Urinary bladder (tissue), 4 donors: ENCODE results near the gene ATPAF1. TPM values are rescaled to one million over a fixed set of nuclear protein-coding genes. Genes with fewer than 3 reads are reported as not detected.

Experiments used
- DNase-seq: peaks from one replicate; pipeline ENCODE4 v3.0.0-alpha.2; 2015; ENCODE audit errors: extremely low spot score
- H3K27ac ChIP-seq: one replicate; pipeline ENCODE4 v1.5.1; 2013; ENCODE audit warnings: low read depth, mild to moderate bottlenecking, moderate library complexity
- H3K36me3 ChIP-seq: one replicate; pipeline ENCODE4 v1.6.1; 2013; ENCODE audit warnings: mild to moderate bottlenecking, moderate library complexity; ENCODE audit not compliant: insufficient read depth
- H3K4me1 ChIP-seq: one replicate; pipeline ENCODE4 v1.6.1; 2013; ENCODE audit warnings: mild to moderate bottlenecking, moderate library complexity; ENCODE audit not compliant: insufficient read depth
- H3K4me3 ChIP-seq: one replicate; pipeline ENCODE4 v1.5.1; 2013; ENCODE audit warnings: low read depth, low read length
- WGBS: extraction: QIAGEN DNeasy Blood & Tissue Kit; methylation state at CpG from one replicate; pipeline ENCODE4 v1.1.7; 2013; 5-methylcytosine and 5-hydroxymethylcytosine counted together
- polyA plus RNA-seq: library from polyadenylated mRNA; stranded (reverse); fragments of 200-250 nt; gene quantifications from one replicate; pipeline ENCODE4 v1.2.3, GENCODE V29; 2013
- total RNA-seq: library from RNA; depleted of rRNA; stranded (reverse); fragments of >200 nt; gene quantifications from one replicate; pipeline ENCODE4 v1.2.3, GENCODE V29; 2014
- donor health status: healthy with polysubstance abuse.
- donor health status: healthy.

ATPAF1 gene
- total and polyA plus RNA-seq, 2 donors: 33.3 to 36.3 TPM

DNA sequence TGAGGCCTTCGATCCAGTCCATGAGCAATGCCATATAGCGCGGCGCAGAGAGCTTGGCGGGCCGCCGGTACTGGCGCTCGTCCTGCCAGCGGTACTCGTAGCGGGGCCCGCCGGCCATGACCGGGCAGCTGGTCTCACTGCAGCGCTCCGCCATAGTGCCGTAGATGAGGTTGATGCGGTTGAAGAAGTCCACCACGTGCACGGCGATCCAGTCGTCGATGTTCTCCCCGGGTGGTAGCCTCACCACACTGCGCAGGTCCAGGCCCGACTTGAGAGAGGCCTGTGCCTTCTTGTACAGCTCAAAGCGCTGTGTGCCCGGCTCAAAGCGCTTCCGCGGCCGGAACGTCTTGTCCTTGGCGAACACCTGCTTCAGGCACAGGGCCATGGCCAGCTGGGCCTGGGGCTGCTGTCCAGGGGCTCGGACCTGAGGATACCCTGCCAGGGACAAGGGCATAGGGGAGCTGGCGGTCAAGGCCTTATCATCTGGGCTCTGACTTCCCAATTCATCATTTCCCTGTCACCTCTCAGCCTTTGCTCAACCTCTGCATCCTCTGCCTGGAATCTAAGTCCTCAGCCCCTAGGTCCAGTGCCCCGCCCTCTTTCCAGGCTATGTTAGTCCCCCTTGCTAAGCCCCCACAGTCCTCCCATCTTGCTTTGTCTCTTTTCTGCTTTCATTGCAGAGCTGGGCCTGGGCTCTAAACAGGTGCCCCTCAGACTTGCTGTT lies 55.1 kb downstream of the ATPAF1 start:
- 90% methylated on average over 38 of the region's 38 CpGs for WGBS
- Histone ChIP-seq H3K4me1 (no peaks in the 10 kb centered on the region), H3K27ac (peak overlapping the region; percentile 1), H3K4me3 (no peak overlapping the region), H3K36me3 (no peaks in the 10 kb centered on the region)
- no peak for DNase-seq

DNA sequence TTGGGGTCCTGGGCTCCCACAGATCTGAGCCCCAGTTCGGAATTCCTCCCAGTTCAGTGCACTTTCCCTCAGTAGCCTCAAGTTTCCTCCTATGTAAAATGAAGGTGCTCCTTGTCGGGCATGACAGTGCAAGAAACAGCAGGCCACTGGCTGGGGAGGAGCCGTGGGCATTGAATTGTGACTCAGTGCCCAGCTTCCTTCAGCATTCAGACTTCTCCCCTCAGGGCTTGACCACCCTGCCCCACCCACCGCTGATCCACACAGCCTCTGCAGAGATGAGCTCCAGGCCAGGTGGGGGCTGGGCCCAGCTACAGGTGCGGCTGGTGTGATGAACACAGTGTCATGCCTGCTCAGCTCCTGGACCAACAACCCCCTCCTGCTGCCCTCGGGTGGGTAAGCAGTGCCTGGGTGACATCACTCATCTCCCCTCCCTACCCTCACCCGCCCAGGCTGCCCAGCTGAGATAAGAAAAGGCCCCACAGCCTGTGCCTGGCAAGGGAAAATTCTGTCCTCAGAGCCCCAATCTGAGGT lies 56.4 kb downstream of the ATPAF1 start:
- no peak overlapping the region for H3K4me3 ChIP-seq
- WGBS: 65% methylated on average over 7 of the region's 7 CpGs

DNA sequence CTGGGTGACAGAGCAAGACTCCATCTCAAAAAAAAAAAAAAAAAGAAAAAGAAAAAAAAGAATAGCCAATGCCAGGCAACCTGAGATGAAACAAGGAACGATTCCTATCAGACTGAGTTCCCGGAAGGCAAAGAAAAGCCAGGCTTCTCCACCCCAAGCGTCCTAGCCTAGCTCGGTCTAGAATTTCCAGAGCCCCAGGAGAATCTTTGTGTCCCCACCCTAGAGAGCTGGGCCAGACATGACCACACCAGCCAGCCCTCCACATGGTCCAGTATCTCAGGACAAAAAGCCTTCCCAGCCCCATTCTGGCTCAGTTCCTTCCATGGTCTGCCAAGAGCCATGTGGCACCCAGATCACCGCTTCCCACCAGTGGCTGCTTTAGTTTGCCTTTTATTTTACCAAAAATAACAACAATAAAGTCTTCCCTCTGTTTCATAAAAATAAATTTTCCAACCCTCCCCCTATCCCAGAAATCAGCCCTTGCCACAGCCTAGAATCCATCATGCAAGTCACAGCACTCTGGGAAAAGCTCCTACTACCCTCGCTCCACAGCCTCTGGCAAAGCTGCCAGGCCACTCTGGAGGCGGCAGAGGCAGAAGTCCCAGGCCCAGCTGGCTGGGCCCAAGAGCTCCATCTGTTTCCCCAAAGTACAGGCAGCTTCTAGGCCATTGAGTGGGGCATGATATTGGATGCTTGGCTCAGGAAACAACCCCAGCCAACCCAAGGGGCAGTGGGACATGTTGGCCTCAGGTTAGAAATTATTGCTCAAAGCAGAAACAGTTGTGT lies 60.6 kb downstream of the ATPAF1 start:
- Histone ChIP-seq H3K4me3 (no peak overlapping the region), H3K4me1 (no peaks in the 10 kb centered on the region), H3K27ac (no peak overlapping the region), H3K36me3 (no peaks in the 10 kb centered on the region)
- DNase-seq: no peak
- WGBS: 83% methylated on average over 7 of the region's 7 CpGs

More for the DNA sequence above, 56.4 kb downstream of the ATPAF1 start:
- DNase-seq: no peak
- Histone ChIP-seq H3K4me1 (no peaks in the 10 kb centered on the region), H3K27ac (peak overlapping the region; percentile 75), H3K36me3 (no peaks in the 10 kb centered on the region)

DNA sequence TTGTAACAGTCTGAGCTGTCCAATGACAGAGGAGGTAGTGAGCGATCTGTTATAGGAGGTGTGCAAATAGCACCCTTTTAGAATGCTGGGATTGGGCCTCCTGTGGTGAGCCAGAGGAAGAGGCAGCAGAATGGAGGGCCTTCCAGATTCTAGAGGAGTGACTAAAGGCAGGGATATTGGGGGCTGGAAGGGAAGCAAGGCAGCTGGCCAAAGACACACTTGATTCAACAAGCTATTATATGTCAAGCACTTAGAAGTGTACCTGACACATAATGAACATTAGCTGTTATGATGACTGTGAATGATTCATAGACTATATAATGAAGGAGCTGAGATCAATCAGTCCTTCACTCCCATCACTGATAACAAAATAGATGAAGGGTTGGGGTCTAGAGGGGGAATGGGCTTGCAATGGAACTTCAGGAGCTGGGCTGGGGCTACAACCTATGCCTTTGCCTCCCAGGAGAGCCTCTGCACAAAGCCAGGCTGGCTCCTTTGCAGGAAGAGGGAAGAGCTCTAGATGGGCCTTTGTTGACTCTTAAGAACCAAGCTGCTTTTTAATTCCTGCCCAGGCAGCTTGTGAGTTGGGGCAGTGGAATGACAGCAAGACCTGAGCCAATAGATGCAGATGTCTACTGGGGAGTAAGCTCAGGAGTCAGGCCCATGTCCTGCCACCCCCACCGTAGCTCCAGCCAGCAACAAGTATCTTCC lies 61.8 kb downstream of the ATPAF1 start:
- 89% methylated on average over 2 of the region's 2 CpGs for WGBS
- DNase-seq: no peak
- no peak overlapping the region for H3K27ac ChIP-seq
- H3K36me3 ChIP-seq: no peaks in the 10 kb centered on the region
- no peaks in the 10 kb centered on the region for H3K4me1 ChIP-seq
- H3K4me3 ChIP-seq: no peak overlapping the region

DNA sequence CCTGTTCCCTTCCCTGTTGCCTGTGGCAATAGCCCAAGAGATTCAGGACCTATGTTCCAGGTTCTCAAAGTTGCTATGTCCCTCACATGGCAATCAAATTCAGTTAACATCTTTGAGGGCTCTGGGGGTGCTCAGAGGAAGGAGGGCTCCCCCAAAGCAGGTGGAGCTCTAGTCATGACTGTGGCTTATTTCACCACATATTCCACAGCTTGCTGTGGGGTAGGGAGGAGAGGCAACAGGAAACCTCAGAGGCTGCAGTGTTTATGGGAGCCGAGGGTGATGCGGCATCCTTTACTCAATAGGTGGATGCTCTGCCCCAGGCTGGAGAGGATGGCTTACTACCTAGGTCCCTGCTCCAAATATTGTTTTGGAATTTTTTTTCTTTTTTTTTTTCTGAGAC lies 62.9 kb downstream of the ATPAF1 start:
- WGBS: 87% methylated on average over 2 of the region's 2 CpGs
- no peak overlapping the region for H3K4me3 ChIP-seq
- H3K27ac ChIP-seq: no peak overlapping the region
- no peaks in the 10 kb centered on the region for H3K36me3 ChIP-seq
- H3K4me1 ChIP-seq: no peaks in the 10 kb centered on the region
- DNase-seq: no peak

DNA sequence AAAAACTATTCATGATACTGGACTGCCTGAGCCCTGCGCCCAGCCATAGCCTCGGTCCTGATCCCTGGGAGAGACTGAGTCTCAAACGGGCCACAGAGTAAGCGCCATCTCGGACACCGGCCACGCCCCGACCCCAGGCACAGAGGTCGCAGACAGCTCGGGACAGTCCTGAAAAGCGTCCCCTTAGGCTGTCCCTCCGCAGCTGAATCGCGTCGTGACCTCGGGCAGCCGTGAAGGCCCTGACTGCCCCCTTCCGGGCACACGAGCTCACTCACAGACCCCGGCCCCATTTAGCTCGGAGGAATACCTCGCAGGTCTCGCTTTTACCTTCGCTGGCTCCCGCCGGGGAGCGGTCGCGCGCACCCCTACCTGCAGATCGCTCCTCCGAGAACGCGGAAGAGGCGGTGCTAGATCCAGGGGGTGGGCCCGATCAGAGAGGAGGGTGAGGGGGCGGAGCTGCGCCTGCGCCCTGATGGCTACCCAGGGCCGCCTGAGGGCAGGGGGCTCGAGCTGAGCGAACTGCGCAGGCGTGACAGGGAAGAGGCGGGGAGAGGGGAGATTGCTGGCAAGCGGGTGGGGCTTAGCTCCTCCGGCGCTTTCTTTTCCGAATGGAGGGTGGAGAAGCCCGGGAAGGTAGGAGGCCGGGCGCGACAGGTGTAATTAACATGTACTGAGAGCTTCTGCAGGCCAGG lies 64.2 kb downstream of the ATPAF1 start, which contains the start of gene MKNK1:
TSS of gene MKNK1 (minus strand) at position 411 of the 692 bp plus-strand sequence. CDS start 20,941 bp downstream, outside the sequence.
- DNase-seq: peak; percentile 92
- Histone ChIP-seq H3K27ac (no peak within 1 kb of the TSS), H3K4me3 (peak within 1 kb of the TSS; percentile 71), H3K4me1 (no peaks in the 10 kb centered on the region), H3K36me3 (no peaks in the 10 kb centered on the region)
- 1% methylated on average over 53 of the region's 53 CpGs for WGBS

DNA sequence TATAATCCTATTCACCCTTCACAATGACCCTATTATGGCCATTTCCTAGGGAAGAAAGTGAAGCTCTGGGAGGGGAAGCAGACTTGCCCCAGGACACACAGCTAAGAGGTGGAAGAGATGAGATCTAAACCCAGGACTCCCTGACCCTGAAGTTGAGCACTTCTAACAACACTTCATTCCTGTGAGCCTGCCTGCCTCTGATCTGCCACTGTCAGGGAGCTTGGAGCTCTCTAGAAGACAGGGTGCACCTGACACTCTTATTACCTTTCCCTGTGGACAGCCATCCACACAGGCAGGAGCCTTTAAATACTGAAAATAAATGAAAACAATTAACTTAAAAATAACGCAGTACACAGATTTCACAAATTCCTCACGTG lies 64.7 kb downstream of the ATPAF1 start:
- H3K27ac ChIP-seq: no peak overlapping the region
- H3K36me3 ChIP-seq: no peaks in the 10 kb centered on the region
- WGBS: 2% methylated on average over 2 of the region's 2 CpGs
- H3K4me3 ChIP-seq: peak overlapping the region; percentile 71
- no peaks in the 10 kb centered on the region for H3K4me1 ChIP-seq
- no peak for DNase-seq

DNA sequence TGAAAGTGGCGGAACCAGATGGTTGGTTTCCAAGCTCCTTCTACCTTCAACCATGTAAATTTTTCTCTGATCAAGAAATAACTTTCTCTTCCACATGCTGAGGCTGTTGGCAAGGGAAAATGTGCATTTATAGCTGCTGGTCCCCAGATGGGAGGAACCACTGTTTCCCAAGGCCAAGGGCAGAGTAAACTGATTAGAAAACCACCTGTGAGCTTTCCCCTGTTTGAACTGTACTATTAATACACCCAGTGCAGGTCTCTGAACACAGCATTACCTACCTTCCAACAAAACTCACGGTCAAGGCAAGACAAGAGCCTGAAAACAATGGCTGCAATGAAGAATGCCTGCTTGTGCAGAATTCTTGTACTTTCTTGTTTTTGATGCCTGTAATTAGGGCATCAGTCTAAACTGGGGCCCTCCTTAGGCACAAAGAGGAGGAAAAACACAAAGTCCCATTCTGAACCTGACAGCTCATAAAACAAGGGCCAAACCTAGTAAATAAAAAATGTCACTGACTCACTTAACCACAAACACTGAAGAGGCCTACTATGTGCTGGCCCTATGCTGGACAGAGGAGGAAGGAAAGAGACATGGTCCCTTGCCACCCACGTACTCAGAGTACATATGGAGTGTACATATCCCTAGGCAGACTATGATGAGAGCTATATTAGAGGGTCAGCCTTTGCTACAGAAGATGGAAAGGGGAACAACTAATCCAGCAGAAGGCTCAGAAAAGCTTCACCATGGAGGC lies 66.7 kb downstream of the ATPAF1 start:
- WGBS: 94% methylated on average over 3 of the region's 3 CpGs
- no peak for DNase-seq
- no peaks in the 10 kb centered on the region for H3K4me1 ChIP-seq
- H3K4me3 ChIP-seq: no peak overlapping the region
- H3K36me3 ChIP-seq: no peaks in the 10 kb centered on the region
- H3K27ac ChIP-seq: no peak overlapping the region

DNA sequence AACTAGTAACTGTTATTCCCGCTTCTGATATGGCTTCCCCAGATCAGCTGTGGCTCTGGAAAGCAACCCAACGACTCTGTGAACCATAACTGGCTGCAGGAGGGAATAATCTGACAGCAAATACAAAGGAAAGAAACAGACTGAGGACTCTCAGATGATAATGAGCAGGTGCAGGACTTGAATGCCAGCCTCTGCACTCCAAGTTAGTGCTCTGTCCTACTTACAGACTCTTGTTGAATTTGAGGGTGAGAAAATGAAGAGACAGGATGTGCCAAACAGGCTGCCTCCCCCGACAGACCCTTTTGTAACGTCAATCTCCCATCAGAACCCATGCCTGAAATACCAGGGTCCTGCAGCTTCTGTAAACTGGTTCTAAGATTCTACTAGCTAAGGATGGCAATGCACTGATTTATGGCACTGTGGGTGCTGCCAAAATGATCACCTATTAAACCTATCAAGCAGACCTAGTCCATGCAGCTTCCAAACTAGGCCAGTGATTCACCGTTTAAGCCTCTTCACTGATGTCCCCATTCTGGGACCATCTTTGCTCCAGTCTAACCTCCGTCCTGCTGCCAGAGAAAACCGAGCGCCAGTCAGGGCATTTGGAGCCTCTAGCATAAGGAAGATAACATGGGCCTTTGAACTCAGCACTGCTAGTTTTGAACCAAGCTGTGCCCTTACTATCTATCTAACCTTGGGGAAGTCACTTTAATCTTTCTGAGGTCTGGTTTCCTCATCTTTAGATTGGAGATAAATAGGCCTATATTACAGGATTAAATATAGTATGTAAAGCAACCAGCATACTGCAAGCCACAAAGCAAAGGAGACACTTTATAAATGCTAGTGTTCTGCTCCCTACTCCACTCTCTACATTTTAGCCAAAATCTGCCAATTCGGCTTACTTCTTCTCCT lies 68.8 kb downstream of the ATPAF1 start:
- Histone ChIP-seq H3K4me1 (no peaks in the 10 kb centered on the region), H3K4me3 (no peak overlapping the region), H3K36me3 (no peaks in the 10 kb centered on the region), H3K27ac (no peak overlapping the region)
- WGBS: 81% methylated on average over 9 of the region's 9 CpGs
- DNase-seq: no peak

DNA sequence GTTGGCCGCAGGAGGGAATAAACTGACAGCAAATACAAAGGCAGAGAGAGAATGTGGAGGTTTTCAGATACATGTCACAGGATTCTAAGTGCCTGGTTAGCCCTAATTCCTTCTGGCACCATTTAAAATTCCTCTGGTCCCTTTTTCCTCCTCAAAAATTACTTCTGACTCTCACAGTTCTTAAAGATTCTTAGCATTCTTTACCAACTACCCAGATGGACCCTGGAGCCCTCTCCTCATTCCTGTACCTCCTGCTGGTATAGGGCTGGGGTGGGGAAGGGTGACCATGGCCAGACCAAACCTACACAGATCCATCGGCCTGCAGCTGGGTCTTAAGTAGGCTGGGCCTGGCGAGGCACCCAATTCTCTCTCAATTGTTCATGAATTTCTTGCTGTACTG lies 71.3 kb downstream of the ATPAF1 start:
- no peak for DNase-seq
- Histone ChIP-seq H3K36me3 (no peaks in the 10 kb centered on the region), H3K27ac (no peak overlapping the region), H3K4me3 (no peak overlapping the region), H3K4me1 (no peaks in the 10 kb centered on the region)
- WGBS: 88% methylated on average over 3 of the region's 3 CpGs

DNA sequence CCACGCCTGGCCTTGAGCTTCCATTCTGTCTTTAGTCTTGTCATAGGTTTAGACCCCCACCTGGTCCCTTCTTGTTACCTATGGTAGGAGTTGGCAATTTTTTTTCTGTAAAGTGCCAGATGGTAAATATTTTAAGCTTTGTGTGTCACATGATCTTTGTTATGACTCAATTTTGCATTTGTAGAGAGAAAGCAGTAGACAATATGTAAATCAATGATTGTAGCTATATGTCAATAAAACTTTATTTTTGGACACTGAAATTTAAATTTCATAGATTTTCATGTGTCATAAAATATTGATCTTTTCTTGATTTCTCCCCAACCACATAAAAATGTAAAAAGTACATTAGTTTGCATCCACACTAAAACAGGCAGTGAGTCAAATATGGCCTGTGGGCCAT lies 72.1 kb downstream of the ATPAF1 start:
- Histone ChIP-seq H3K4me3 (no peak overlapping the region), H3K27ac (no peak overlapping the region), H3K36me3 (peaks cover 5% of the 10 kb centered on the region), H3K4me1 (no peaks in the 10 kb centered on the region)
- WGBS: 98% methylated on average over 1 of the region's 1 CpG
- no peak for DNase-seq

DNA sequence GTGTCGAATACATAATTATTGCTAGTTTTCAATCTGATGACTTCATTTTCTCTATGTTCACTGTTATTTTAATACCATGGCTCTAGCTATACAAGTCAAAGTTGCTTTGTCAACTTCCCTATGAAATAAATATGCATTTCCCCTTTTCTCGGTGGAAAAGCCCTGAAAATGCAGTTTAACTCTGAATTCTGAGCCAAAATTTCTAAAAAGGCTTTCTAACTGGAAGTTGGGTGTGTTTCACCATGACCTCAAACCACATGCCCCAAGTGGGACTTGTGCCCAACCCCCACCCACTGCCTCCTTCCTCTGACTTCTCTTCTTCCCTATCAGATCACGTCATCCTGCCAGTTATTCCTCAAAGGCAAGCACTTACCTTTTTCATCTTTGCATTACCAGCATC lies 73.0 kb downstream of the ATPAF1 start:
- no peak overlapping the region for H3K27ac ChIP-seq
- no peak overlapping the region for H3K4me3 ChIP-seq
- H3K4me1 ChIP-seq: no peaks in the 10 kb centered on the region
- peaks cover 6% of the 10 kb centered on the region for H3K36me3 ChIP-seq
- 71% methylated on average over 3 of the region's 3 CpGs for WGBS
- no peak for DNase-seq
